Keratinocyte (primary cell): ENCODE data around the gene STRIP1.

Experiments
- EZH2 ChIP-seq: IDR thresholded peaks from one replicate; pipeline ENCODE4 v1.6.1; 2012; ENCODE audit warnings: inconsistent platforms, mild to moderate bottlenecking, low read length, moderate library complexity
- TF ChIP-seq, protein P1 (sequence below), 3 experiments: IDR thresholded peaks in 1 of 3; conservative IDR thresholded peaks in 1 of 3; optimal IDR thresholded peaks in 1 of 3; 2 replicates in 2 of 3; 3 replicates in 1 of 3; pipeline versions ENCODE3 to v1.5.1; 2011; ENCODE audit warnings: low read length in 3 of 3, mild to moderate bottlenecking in 3 of 3, moderate library complexity in 2 of 3, control low read depth in 1 of 3, inconsistent platforms in 1 of 3; ENCODE audit not compliant: insufficient read depth in 2 of 3; ENCODE audit errors: extremely low read depth in 1 of 3

DNA sequence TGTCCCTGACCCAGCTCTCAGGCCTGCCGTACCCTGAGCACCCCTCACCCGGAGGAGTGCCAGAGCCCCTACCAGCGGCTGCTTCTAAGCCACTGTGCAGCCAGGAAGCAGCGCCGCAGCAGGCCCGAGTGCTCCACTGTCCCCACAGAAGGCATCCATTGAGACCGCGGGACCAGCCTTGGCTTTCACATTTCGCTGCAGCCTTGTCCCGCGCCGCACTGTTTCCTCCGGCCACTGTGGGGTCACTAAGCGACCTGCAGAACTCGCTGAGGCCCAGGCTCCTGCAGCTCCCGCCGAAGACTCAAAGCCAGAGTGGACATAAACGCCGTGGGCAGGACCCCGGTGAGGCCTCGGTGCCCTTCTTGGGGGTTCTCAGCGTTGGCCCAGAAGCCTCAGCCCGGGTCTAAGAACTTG is 33.1 kb downstream of the STRIP1 start:
- TF ChIP-seq, protein P1, sequence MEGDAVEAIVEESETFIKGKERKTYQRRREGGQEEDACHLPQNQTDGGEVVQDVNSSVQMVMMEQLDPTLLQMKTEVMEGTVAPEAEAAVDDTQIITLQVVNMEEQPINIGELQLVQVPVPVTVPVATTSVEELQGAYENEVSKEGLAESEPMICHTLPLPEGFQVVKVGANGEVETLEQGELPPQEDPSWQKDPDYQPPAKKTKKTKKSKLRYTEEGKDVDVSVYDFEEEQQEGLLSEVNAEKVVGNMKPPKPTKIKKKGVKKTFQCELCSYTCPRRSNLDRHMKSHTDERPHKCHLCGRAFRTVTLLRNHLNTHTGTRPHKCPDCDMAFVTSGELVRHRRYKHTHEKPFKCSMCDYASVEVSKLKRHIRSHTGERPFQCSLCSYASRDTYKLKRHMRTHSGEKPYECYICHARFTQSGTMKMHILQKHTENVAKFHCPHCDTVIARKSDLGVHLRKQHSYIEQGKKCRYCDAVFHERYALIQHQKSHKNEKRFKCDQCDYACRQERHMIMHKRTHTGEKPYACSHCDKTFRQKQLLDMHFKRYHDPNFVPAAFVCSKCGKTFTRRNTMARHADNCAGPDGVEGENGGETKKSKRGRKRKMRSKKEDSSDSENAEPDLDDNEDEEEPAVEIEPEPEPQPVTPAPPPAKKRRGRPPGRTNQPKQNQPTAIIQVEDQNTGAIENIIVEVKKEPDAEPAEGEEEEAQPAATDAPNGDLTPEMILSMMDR (optimal IDR thresholded peaks at IDR 0.05 in 1 of 3, IDR thresholded peaks at IDR 0.05 in 1 of 3, conservative IDR thresholded peaks at IDR 0.05 in 1 of 3; ENCODE audit: extremely low read depth in 1 of 3, insufficient read depth in 2 of 3, low read length in 3 of 3), result no peak
- no peak for TF ChIP-seq EZH2
